ENCODE results near the gene ZNF764. TPM values are rescaled to one million over a fixed set of nuclear protein-coding genes. Genes with fewer than 3 reads are reported as not detected.
A peak's percentile ranks its signal among the peaks of the same experiment; 100 is the strongest.

ZNF764 gene
- polyA plus RNA-seq, 3 donors: 0.94 to 4.6 (median 1.0) TPM

DNA sequence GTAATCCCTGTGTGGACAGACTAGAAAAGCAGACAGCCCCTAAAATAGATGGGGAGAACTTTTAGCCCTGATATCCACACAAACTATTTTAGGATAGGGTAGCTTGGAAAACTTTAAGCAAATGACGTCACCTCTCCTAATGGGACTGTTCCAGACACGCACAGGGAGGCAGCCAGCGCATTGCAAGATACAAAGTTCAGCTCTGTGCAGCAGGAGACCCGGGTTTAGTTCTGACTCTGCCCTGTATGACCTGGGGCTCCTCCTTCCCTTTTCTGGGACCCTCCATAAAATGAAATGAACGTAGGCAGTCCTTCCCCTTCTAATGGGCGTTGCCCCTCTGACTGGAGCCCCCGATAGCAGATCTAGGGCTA, 45.8 kb upstream of the ZNF764 start:
- Histone ChIP-seq H3K79me2 (ENCODE audit: insufficient read depth, low read length) (peaks cover 46% of the 10 kb centered on the region), H3K9ac (ENCODE audit: insufficient read depth, low read length, poor library complexity, severe bottlenecking) (no peak overlapping the region), H3K4me1 (ENCODE audit: control insufficient read depth in 1 of 2, insufficient read depth in 2 of 2, low read length in 2 of 2) (peaks cover 58 to 61% of the 10 kb centered on the region in 2 donors), H3K27ac (ENCODE audit: low read depth in 1 of 2, low read length in 2 of 2) (peak overlapping the region in 1 of 2 donors; percentile 57), H3K4me2 (replicated peaks; ENCODE audit: extremely low read depth, low read length, poor library complexity, severe bottlenecking) (no peak overlapping the region), H2AFZ (ENCODE audit: insufficient read depth, low read depth, low read length, poor library complexity, severe bottlenecking) (no peak overlapping the region), H3K27me3 (ENCODE audit: control insufficient read depth in 2 of 2, insufficient read depth in 2 of 2, low read length in 2 of 2) (no peaks in the 10 kb centered on the region), H3K36me3 (replicated peaks in 1 of 2; ENCODE audit: control insufficient read depth in 1 of 2, insufficient read depth in 2 of 2, low read length in 2 of 2) (peaks cover 19 to 30% of the 10 kb centered on the region in 2 donors), H4K20me1 (ENCODE audit: insufficient read depth, low read length) (peaks cover 8% of the 10 kb centered on the region), H3K9me3 (replicated peaks in 1 of 2; ENCODE audit: control insufficient read depth in 1 of 2, insufficient read depth in 1 of 2, low read length in 2 of 2) (no peaks in the 10 kb centered on the region), H3K4me3 (replicated peaks in 1 of 3; ENCODE audit: low read depth in 2 of 3, low read length in 3 of 3) (no peak overlapping the region)
- intact Hi-C loops (cut with micrococcal nuclease): no loop called here
- no peak overlapping the region for H3K4me3 Mint-ChIP-seq
- TF ChIP-seq CTCF (IDR thresholded peaks at IDR 0.05): no peak
- no peak for DNase-seq
- WGBS (ENCODE audit: insufficient coverage): 77% methylated on average over 7 of the region's 7 CpGs
- no peaks in the 10 kb centered on the region for H3K9me3 Mint-ChIP-seq
- peak overlapping the region in 1 of 7 donors; percentile 53 for H3K27ac Mint-ChIP-seq
- peaks cover 61% of the 10 kb centered on the region for H3K4me1 Mint-ChIP-seq
- H3K36me3 Mint-ChIP-seq: peaks cover 30 to 48% of the 10 kb centered on the region in 2 donors
- H3K27me3 Mint-ChIP-seq (ENCODE audit: low read depth in 3 of 3): peaks cover 0 to 2% (median 0%) of the 10 kb centered on the region in 3 donors

GRCh38 chr16:30602616-30603277, 44.6 kb upstream of the ZNF764 start:
- peak overlapping the region; percentile 52 for H3K4me2 ChIP-seq (replicated peaks; ENCODE audit: extremely low read depth, low read length, poor library complexity, severe bottlenecking)
- Mint-ChIP-seq H3K36me3 (peaks cover 26 to 41% of the 10 kb centered on the region in 2 donors), H3K27me3 (ENCODE audit: low read depth in 3 of 3) (peaks cover 0 to 2% (median 0%) of the 10 kb centered on the region in 3 donors), H3K27ac (peak overlapping the region; percentile 71 to 88 (median 85)), H3K4me1 (peaks cover 60% of the 10 kb centered on the region), H3K4me3 (peak overlapping the region; percentile 12 to 55), H3K9me3 (peaks cover 0 to 1% (median 0%) of the 10 kb centered on the region in 7 donors)
- H3K79me2 ChIP-seq (ENCODE audit: insufficient read depth, low read length): peaks cover 34% of the 10 kb centered on the region
- H3K9ac ChIP-seq (ENCODE audit: insufficient read depth, low read length, poor library complexity, severe bottlenecking): no peak overlapping the region
- no peak overlapping the region for H2AFZ ChIP-seq (ENCODE audit: insufficient read depth, low read depth, low read length, poor library complexity, severe bottlenecking)
- WGBS (ENCODE audit: insufficient coverage): 0% methylated on average over 1 of the region's 4 CpGs
- H3K9me3 ChIP-seq (replicated peaks in 1 of 2; ENCODE audit: control insufficient read depth in 1 of 2, insufficient read depth in 1 of 2, low read length in 2 of 2): no peaks in the 10 kb centered on the region
- H3K4me1 ChIP-seq (ENCODE audit: control insufficient read depth in 1 of 2, insufficient read depth in 2 of 2, low read length in 2 of 2): peaks cover 57 to 60% of the 10 kb centered on the region in 2 donors
- intact Hi-C loops (cut with micrococcal nuclease): no loop called here
- peaks cover 19 to 27% of the 10 kb centered on the region in 2 donors for H3K36me3 ChIP-seq (replicated peaks in 1 of 2; ENCODE audit: control insufficient read depth in 1 of 2, insufficient read depth in 2 of 2, low read length in 2 of 2)
- TF ChIP-seq CTCF (IDR thresholded peaks at IDR 0.05): no peak
- H3K27me3 ChIP-seq (ENCODE audit: control insufficient read depth in 2 of 2, insufficient read depth in 2 of 2, low read length in 2 of 2): no peaks in the 10 kb centered on the region
- peak overlapping the region in 1 of 3 experiments; percentile 38 for H3K4me3 ChIP-seq (replicated peaks in 1 of 3; ENCODE audit: low read depth in 2 of 3, low read length in 3 of 3)
- H3K27ac ChIP-seq (ENCODE audit: low read depth in 1 of 2, low read length in 2 of 2): peak overlapping the region; percentile 12 to 57
- peak; percentile 47 to 75 (median 70) for DNase-seq
- peaks cover 8% of the 10 kb centered on the region for H4K20me1 ChIP-seq (ENCODE audit: insufficient read depth, low read length)

Data from CD14-positive monocyte (primary cell).